K562 (cell line): Measurements from ENCODE around the gene CEP85L. TPM values are rescaled to one million over a fixed set of nuclear protein-coding genes. Genes with fewer than 3 reads are reported as not detected.

Experiments
- ATAC-seq: fragments of 200-7000 bp; cut with Tn5 transposase; 3 replicates; pipeline ENCODE4 v1.9.1; 2020; ENCODE audit warnings: moderate library complexity
- BruUV-seq: library from RNA; stranded (reverse); fragments of 400-500 nt; replicated peaks from 2 replicates; lab custom pipeline; 2021; lab: Mats Ljungman, UMichigan
- CTCF ChIA-PET: fragments of 300-600 bp; formaldehyde crosslinking; extraction: SDS; loops from one replicate; lab custom pipeline; 2021; ENCODE audit warnings: low intra/inter-chr PET ratio; lab: Yijun Ruan, JAX
- POLR2A ChIA-PET: fragments of 300-600, 350-650 bp; sonication (Branson Sonifier 250); formaldehyde crosslinking; extraction: SDS; loops from one replicate; lab custom pipeline; 2021; ENCODE audit warnings: antibody characterized with exemption, inconsistent platforms; lab: Yijun Ruan, JAX
- DNase-seq, 4 experiments: peaks; one replicate each; pipeline versions ENCODE4 v3.0.0 to v3.0.0-alpha.2; 2011 to 2018; ENCODE audit warnings: low spot score in 3 of 4, mixed read lengths in 3 of 4; ENCODE audit errors: extremely low read depth in 1 of 4
- FAIRE-seq: peaks from 2 replicates; lab custom pipeline; 2011; peaks lifted over from hg19 to GRCh38; lab: Jason Lieb, UNC
- H2AFZ ChIP-seq: 2 replicates; pipeline ENCODE4 v1.6.0; 2011; ENCODE audit warnings: low read depth, low read length, control low read depth, inconsistent platforms
- H3K27ac ChIP-seq: fragments of 200-600 bp; 3 replicates; pipeline ENCODE4 v1.8.0; 2011; ENCODE audit warnings: low read depth, mild to moderate bottlenecking, control low read depth, inconsistent platforms, low read length, moderate library complexity, mixed read lengths; ENCODE audit errors: extremely low read depth
- H3K27me3 ChIP-seq, 2 experiments: fragments of 300-600 bp in 1 of 2; 2 replicates in 1 of 2; 3 replicates in 1 of 2; pipeline versions ENCODE4 v1.6.0 to v1.8.0; 2011; ENCODE audit warnings: inconsistent platforms in 2 of 2, low read length in 2 of 2, mild to moderate bottlenecking in 1 of 2, mixed read lengths in 1 of 2, moderate library complexity in 1 of 2; ENCODE audit not compliant: control insufficient read depth in 2 of 2, insufficient read depth in 2 of 2
- H3K36me3 ChIP-seq: fragments of 300-600 bp; 3 replicates; pipeline ENCODE4 v1.8.0; 2011; ENCODE audit warnings: mild to moderate bottlenecking, low read length, inconsistent platforms; ENCODE audit not compliant: control insufficient read depth, insufficient read depth
- H3K4me1 ChIP-seq, 2 experiments: fragments of 200-600 bp in 1 of 2; replicated peaks in 1 of 2; 2 replicates in 1 of 2; 3 replicates in 1 of 2; pipeline versions ENCODE4 v1.5.1 to v1.8.0; 2011; ENCODE audit warnings: inconsistent platforms in 2 of 2, low read length in 2 of 2, mild to moderate bottlenecking in 1 of 2, mixed read lengths in 1 of 2, moderate library complexity in 1 of 2; ENCODE audit not compliant: control insufficient read depth in 2 of 2, insufficient read depth in 2 of 2
- H3K4me2 ChIP-seq: 2 replicates; pipeline ENCODE4 v1.6.1; 2011; ENCODE audit warnings: low read length, control low read depth, inconsistent platforms, mixed read lengths; ENCODE audit not compliant: insufficient read depth
- H3K4me3 ChIP-seq: fragments of 200-600 bp; sonication (generic), shearing (Covaris generic); 2 replicates; pipeline ENCODE4 v1.5.1; 2016; ENCODE audit warnings: control low read depth, inconsistent platforms
- H3K79me2 ChIP-seq: fragments of 200-600 bp; 3 replicates; pipeline ENCODE4 v1.8.0; 2011; ENCODE audit warnings: low read length, inconsistent platforms; ENCODE audit not compliant: control insufficient read depth, insufficient read depth
- H3K9ac ChIP-seq, 2 experiments: 2 replicates each; pipeline versions ENCODE4 v1.6.0 to v1.6.1; 2011; ENCODE audit warnings: low read depth in 2 of 2, low read length in 2 of 2, control low read depth in 1 of 2, inconsistent platforms in 1 of 2, mild to moderate bottlenecking in 1 of 2, mixed read lengths in 1 of 2; ENCODE audit not compliant: insufficient read depth in 1 of 2
- H3K9me1 ChIP-seq: one replicate; pipeline ENCODE4 v1.6.0; 2011; ENCODE audit warnings: inconsistent platforms, mild to moderate bottlenecking, low read length, moderate library complexity; ENCODE audit not compliant: control insufficient read depth, insufficient read depth
- H3K9me3 ChIP-seq: replicated peaks from 2 replicates; pipeline ENCODE4 v1.5.1; 2011; ENCODE audit warnings: low read depth, low read length, inconsistent platforms; ENCODE audit not compliant: control insufficient read depth, insufficient read depth
- H4K20me1 ChIP-seq: replicated peaks from 2 replicates; pipeline ENCODE4 v1.6.1; 2011; ENCODE audit warnings: low read length, inconsistent platforms, mixed read lengths; ENCODE audit not compliant: control insufficient read depth, insufficient read depth
- CHD1 ChIP-seq: fragments of 200-600 bp; sonication (generic); IDR thresholded peaks from one replicate; pipeline ENCODE4 v1.6.1; 2012; ENCODE audit warnings: mild to moderate bottlenecking, moderate library complexity, low read length, inconsistent platforms
- DPF2 ChIP-seq: fragments of 450-650 bp; IDR thresholded peaks from 2 replicates; pipeline ENCODE4 v1.6.1; 2016
- HMBOX1 ChIP-seq: sonication (generic); IDR thresholded peaks from 2 replicates; pipeline ENCODE4 v1.6.1; 2016
- HSF4 ChIP-seq: fragments of 250-450 bp; sonication (Bioruptor Pico); IDR thresholded peaks from 2 replicates; pipeline ENCODE4 v2.1.2; 2022; ENCODE audit warnings: mild to moderate bottlenecking, moderate library complexity, borderline replicate concordance
- MCM7 ChIP-seq, 2 experiments: fragments of 450-650 bp; IDR thresholded peaks; 2 replicates each; pipeline ENCODE4 v1.6.1; 2016 to 2018
- SNAPC5 ChIP-seq: fragments of 250-450 bp; sonication (Bioruptor Pico); IDR thresholded peaks from 2 replicates; pipeline ENCODE4 v1.8.0; 2021; ENCODE audit warnings: moderate library complexity, mild to moderate bottlenecking, inconsistent platforms
- TCF7L2 ChIP-seq: fragments of 150-350 bp; IDR thresholded peaks from 2 replicates; pipeline ENCODE4 v1.6.1; 2016; ENCODE audit warnings: low read depth, mild to moderate bottlenecking, low read length, moderate library complexity
- THRA ChIP-seq: fragments of 450-650 bp; IDR thresholded peaks from 2 replicates; pipeline ENCODE4 v1.6.1; 2017; ENCODE audit warnings: mild to moderate bottlenecking, moderate library complexity
- ZBTB34 ChIP-seq: fragments of 250-450 bp; sonication (Bioruptor Pico); IDR thresholded peaks from 2 replicates; pipeline ENCODE4 v1.8.0; 2021; ENCODE audit warnings: mild to moderate bottlenecking, moderate library complexity
- ZNF583 ChIP-seq: fragments of 250-450 bp; sonication (Bioruptor Pico); IDR thresholded peaks from 2 replicates; pipeline ENCODE4 v1.4.0; 2020
- WGBS: fragments of 100-300 bp; shearing (Covaris generic); methylation state at CpG from one replicate; pipeline ENCODE4 v1.1.6; 2016; ENCODE audit warnings: low coverage, mixed read lengths; ENCODE audit not compliant: insufficient coverage; ENCODE audit errors: missing lambda C conversion rate; 5-methylcytosine and 5-hydroxymethylcytosine counted together
- in situ Hi-C: fragments of 300-500 bp; cut with MboI; formaldehyde crosslinking; loops from 4 replicates; pipeline ENCODE4 v1.15.0; 2018; ENCODE audit warnings: inconsistent platforms, mixed read lengths
- intact Hi-C: fragments of 100-400 bp; cut with micrococcal nuclease; formaldehyde crosslinking; loops from 2 replicates; pipeline ENCODE4 v1.14.2; 2022
- polyA plus RNA-seq, 8 experiments: library from polyadenylated mRNA; depleted of rRNA in 4 of 8; stranded (reverse) in 5 of 8; unstranded in 3 of 8; fragments of >200 nt; fragmentation: Nextera tagmentation in 2 of 8; fragmentation: Illumina TruSeq in 1 of 8; extraction: Ambion mirVana in 2 of 8; extraction: Trizol in 1 of 8; gene quantifications; 2 replicates each; pipeline versions ENCODE4 v1.2.1 to v1.2.3, GENCODE V29; 2011 to 2014; ENCODE audit warnings: inconsistent platforms in 1 of 8, missing spikeins in 1 of 8
- total RNA-seq, 7 experiments: library from RNA; depleted of rRNA in 6 of 7; stranded (reverse); fragments of >200 nt in 6 of 7; fragmentation: Illumina TruSeq in 2 of 7; extraction: Trizol in 2 of 7; gene quantifications; 2 replicates each; pipeline versions ENCODE4 v1.2.1 to v1.2.3, GENCODE V29; 2011 to 2021; ENCODE audit warnings: low replicate concordance in 1 of 7

CEP85L gene
- total and polyA plus RNA-seq, 9 of the 15 experiments (the other 6 are each of a cell fraction or from before 2014, with no cell fraction given), result 4.5 to 15.8 (median 8.3) TPM

- Histone ChIP-seq H3K79me2 (peaks cover 7% of the 10 kb centered on the region; the same call in 1 of the 3 replicates), H3K36me3 (no peaks in the 10 kb centered on the region), H3K9me3 (no peaks in the 10 kb centered on the region), H3K9me1 (no peaks in the 10 kb centered on the region), H3K9ac (no peak overlapping the region), H3K27me3 (no peaks in the 10 kb centered on the region), H3K27ac (no peak overlapping the region), H2AFZ (no peak overlapping the region), H3K4me1 (peaks cover 4 to 20% of the 10 kb centered on the region in 2 experiments; a peak in 4 of 5 replicates), H3K4me3 (no peak overlapping the region), H3K4me2 (no peak overlapping the region)
- no peak for DNase-seq
- no peak for ATAC-seq
- in situ Hi-C loops, result no loop called here
- ChIA-PET POLR2A (interaction anchor here (0.8 kb wide), 1 partner anchor 15 kb away, joined by 3 read pairs; no protein-coding TSS in a partner anchor), CTCF (no interaction called here)
- intact Hi-C loops, result no loop called here
- 40% methylated on average over 1 of the region's 1 CpG for WGBS
- no TSS peak for BruUV-seq
- no peak for TF ChIP-seq TCF7L2
- TF ChIP-seq HSF4, result no peak
- TF ChIP-seq HMBOX1, result no peak
- no peak for TF ChIP-seq THRA
- TF ChIP-seq ZBTB34 (CRISPR knock-in tag), result no peak
- TF ChIP-seq DPF2, result no peak
- no peak for TF ChIP-seq CHD1
- TF ChIP-seq MCM7 (IDR thresholded peaks at IDR 0.05), result no peak
- TF ChIP-seq SNAPC5 (CRISPR knock-in tag), result no peak
- no peak for TF ChIP-seq ZNF583 (CRISPR knock-in tag)
- TF ChIP-seq, all 486 proteins: peak for 0
- no peaks in the 10 kb centered on the region for H4K20me1 ChIP-seq
- FAIRE-seq, result no peak
Measured at GRCh38 chr6:118679327-118679901, 28.0 kb upstream of the CEP85L start.
